Measurements from ENCODE around the gene PRSS21.

PRSS21 gene

DNA sequence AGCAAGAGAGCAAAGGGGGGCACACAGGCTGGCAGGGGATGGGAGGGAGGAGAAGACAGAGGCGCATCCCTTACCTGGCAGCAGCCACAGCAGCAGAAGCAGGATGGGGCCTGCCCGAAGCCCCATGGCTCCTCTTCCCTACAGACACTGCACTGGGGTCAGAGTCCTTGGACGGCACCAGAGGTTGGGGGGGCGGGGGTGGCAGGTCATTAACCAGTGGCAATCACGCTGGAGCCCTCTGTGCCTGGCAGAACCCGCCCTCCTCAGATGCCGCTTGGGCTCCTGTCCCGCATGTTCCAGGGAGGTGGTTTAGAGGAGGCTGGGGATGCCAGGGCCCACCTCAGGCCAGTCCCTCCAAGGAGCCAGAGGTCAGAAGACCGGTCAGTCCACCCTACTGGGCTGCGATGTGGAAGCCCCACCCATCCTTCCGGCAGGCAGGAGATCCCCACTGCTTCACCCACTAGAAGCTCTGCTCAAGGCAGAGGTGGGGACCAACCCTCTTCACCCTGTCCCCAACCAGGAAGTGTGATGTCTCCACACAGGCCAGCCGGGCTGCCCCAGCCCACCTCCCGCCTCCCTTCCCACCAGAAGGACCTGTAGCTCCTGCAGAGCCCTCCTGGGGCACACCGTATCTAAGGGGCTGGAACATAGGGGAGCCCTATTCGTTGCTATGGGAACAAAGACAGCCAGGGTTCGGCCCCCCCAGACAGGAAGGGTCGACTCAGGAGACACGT, 24.7 kb downstream of the PRSS21 start:
- WGBS = 89% methylated on average over 18 of the region's 18 CpGs
- H3K27me3 ChIP-seq (ENCODE audit: insufficient read depth, low read length) = no peaks in the 10 kb centered on the region
- no peak overlapping the region for H3K9ac ChIP-seq (ENCODE audit: low read depth, low read length)
- peaks cover 4% of the 10 kb centered on the region; the same call in 1 of the 2 replicates for H3K4me1 ChIP-seq (ENCODE audit: insufficient read depth, low read length)
- no peaks in the 10 kb centered on the region for H3K9me3 ChIP-seq (ENCODE audit: insufficient read depth, low read depth, low read length)
- no peak overlapping the region for H3K4me3 ChIP-seq (ENCODE audit: low read length)
- no peaks in the 10 kb centered on the region for H3K36me3 ChIP-seq (ENCODE audit: insufficient read depth, low read length)
- no peak overlapping the region for H3K27ac ChIP-seq (ENCODE audit: low read depth, low read length)

DNA sequence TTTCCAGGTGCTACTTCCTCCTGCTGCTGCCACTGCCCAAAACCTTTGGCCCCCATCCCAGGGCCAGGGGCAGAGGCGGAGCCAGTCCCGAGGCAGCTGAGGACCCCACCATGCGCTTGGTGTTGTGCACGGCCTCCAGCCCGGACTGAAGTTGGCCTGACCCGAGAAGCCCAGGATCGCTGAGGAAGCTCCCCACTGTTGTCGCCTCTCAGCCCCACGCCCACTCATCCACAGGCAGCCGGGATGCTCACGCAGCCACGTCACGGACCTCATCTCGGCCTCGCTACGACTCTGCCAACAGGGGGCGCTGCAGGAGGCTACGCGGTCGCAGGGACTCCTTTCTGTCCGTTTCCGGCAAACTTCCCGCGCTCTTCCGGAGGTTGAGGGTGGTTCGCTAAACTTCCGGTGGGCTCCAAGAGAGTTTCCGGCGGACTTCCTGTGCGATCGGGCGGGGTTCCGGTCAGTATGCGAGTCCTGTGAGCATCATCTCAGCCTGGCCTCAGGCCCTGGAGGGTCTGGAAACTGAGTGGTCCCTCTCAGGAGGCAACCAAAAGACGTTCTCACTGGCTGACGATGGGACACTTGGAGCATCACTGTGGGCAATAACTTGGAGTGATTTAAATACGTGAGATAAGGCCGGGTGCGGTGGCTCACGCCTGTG, 25.4 kb downstream of the PRSS21 start:
- Histone ChIP-seq H3K27me3 (ENCODE audit: insufficient read depth, low read length) (no peaks in the 10 kb centered on the region), H3K4me3 (ENCODE audit: low read length) (no peak overlapping the region), H3K4me1 (ENCODE audit: insufficient read depth, low read length) (peaks cover 4% of the 10 kb centered on the region; the same call in 1 of the 2 replicates), H3K9me3 (ENCODE audit: insufficient read depth, low read depth, low read length) (no peaks in the 10 kb centered on the region), H3K27ac (ENCODE audit: low read depth, low read length) (no peak overlapping the region), H3K9ac (ENCODE audit: low read depth, low read length) (no peak overlapping the region), H3K36me3 (ENCODE audit: insufficient read depth, low read length) (no peaks in the 10 kb centered on the region)
- 80% methylated on average over 40 of the region's 40 CpGs for WGBS

DNA sequence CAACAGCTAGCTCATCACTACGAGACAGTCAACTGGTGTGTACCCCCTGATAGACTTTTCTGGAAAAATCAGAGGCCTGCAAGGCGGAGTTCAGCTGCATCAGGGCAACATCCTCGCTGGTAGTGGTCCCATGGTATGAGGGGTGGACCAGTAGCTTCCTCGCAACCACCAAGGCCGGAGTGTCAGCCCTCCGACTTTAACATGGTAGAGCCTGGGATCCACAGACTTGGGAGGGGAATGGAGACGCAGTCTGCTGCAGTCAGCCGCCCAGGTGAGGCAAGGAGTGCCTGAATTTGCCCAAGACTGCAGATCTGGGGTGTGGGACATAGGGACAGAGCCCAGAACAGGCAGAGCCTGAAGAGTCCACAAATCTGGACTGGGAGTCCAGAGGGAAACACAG, 26.5 kb downstream of the PRSS21 start:
- Histone ChIP-seq H3K27ac (ENCODE audit: low read depth, low read length) (no peak overlapping the region), H3K36me3 (ENCODE audit: insufficient read depth, low read length) (no peaks in the 10 kb centered on the region), H3K4me1 (ENCODE audit: insufficient read depth, low read length) (peaks cover 4% of the 10 kb centered on the region; the same call in 1 of the 2 replicates), H3K9ac (ENCODE audit: low read depth, low read length) (no peak overlapping the region), H3K27me3 (ENCODE audit: insufficient read depth, low read length) (no peaks in the 10 kb centered on the region), H3K9me3 (ENCODE audit: insufficient read depth, low read depth, low read length) (no peaks in the 10 kb centered on the region), H3K4me3 (ENCODE audit: low read length) (no peak overlapping the region)
- WGBS = 87% methylated on average over 8 of the region's 8 CpGs

DNA sequence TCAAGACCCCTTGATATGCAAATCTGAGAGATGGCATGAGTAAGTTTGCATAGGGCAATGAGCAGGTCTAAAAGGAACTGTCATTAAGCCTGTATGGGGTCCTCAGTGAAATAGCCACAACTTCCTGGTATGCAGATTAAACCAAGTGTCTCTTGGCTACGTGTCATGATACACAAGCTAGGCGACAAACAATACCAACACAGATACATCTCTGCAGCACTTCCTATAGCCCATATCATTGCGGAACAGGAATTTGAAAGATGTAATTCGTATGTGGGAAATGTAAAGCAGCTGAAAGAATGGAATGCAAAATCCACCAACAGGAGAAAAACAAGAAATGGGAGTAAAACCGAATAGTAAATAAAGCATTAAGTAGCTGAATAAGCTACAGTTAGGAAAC, 28.1 kb downstream of the PRSS21 start:
- Histone ChIP-seq H3K9ac (ENCODE audit: low read depth, low read length) (no peak overlapping the region), H3K9me3 (ENCODE audit: insufficient read depth, low read depth, low read length) (no peaks in the 10 kb centered on the region), H3K27me3 (ENCODE audit: insufficient read depth, low read length) (0 out of 2 replicates have a peak, but pooled peaks cover 4% of the 10 kb centered on the region), H3K27ac (ENCODE audit: low read depth, low read length) (no peak overlapping the region), H3K36me3 (ENCODE audit: insufficient read depth, low read length) (no peaks in the 10 kb centered on the region), H3K4me1 (ENCODE audit: insufficient read depth, low read length) (peaks cover 4% of the 10 kb centered on the region; the same call in 1 of the 2 replicates), H3K4me3 (ENCODE audit: low read length) (no peak overlapping the region)
- WGBS = 64% methylated on average over 5 of the region's 5 CpGs

DNA sequence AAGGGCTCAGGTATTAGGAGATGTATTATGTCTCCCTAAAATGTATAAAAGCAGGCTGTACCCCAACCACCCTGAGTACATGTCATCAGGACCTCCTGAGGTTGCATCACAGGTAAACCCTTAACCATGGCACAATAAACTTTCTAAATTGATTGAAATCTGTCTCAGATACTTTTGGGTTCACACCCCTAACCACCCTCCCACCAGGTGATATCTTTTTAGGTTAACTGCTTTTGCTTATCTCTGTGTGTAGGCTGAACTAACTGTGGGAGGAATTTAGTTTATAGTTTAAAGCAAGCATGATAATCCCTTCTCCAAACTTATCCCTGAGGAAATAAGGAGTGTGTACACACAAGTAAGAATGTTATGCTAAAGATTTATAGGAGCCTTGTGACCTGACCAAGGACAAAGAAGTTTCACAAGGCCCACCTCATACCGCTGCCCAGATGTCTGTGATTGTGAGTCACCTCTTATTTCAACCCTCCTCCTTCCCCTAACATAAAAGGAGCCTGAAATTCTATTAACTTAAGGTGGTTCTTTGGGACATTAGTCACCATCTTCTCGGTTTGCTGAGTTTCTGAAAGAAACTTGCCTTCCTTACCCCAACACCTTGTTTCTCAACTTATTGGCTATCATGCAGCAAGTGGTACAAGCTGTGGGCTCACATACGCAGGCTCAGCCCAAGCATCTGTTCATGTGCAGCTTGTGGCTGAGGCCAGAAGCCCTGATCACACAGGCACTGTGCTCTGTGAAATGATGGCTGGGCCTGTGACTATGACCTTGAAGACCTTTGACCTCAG, 29.7 kb downstream of the PRSS21 start:
- no peaks in the 10 kb centered on the region for H3K9me3 ChIP-seq (ENCODE audit: insufficient read depth, low read depth, low read length)
- H3K9ac ChIP-seq (ENCODE audit: low read depth, low read length) = no peak overlapping the region
- H3K27ac ChIP-seq (ENCODE audit: low read depth, low read length) = no peak overlapping the region

DNA sequence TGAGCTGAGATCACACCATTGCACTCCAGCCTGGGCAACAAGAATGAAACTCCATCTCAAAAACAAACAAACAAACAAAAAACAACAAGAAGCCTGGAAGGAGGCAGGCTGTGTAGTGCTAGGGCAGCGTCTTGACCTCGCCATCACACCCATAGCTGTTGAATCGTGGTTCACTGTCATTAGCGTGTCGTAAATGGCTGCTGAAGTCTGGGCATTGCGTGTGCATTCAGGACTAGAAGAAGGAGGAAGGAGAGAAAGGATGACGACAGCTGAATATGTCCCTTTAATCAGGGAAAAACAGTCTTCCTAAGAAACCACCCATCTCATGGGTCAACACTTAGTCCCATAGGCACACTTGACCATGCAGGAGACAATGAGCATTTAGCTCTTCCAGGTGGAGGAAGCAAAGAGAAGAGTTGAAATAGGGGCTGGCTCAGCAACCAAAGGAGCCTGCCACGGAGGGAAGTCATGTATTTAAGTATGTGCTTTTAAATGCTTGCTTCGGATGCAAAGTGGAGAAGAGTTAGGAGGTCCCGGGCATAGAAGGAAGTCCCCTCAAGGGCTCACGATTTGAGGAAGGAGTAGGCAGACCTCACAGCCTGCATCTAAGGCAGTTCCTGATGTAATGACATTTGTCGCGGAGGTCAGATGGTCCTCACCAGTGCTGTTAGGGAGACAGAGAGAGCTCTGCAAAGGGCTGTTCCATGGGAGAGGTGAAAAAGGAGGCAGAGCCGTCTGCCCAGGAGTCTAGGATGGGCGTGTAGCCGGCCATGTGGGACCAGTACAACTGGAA, 32.1 kb downstream of the PRSS21 start:
- WGBS = 89% methylated on average over 16 of the region's 16 CpGs
- H3K4me3 ChIP-seq (ENCODE audit: low read length) = no peak overlapping the region
- peaks cover 6% of the 10 kb centered on the region; the same call in 1 of the 2 replicates for H3K27me3 ChIP-seq (ENCODE audit: insufficient read depth, low read length)
- no peak overlapping the region for H3K27ac ChIP-seq (ENCODE audit: low read depth, low read length)
- no peak overlapping the region for H3K9ac ChIP-seq (ENCODE audit: low read depth, low read length)
- peaks cover 4% of the 10 kb centered on the region; the same call in 1 of the 2 replicates for H3K4me1 ChIP-seq (ENCODE audit: insufficient read depth, low read length)
- H3K36me3 ChIP-seq (ENCODE audit: insufficient read depth, low read length) = no peaks in the 10 kb centered on the region
- H3K9me3 ChIP-seq (ENCODE audit: insufficient read depth, low read depth, low read length) = peaks cover 2% of the 10 kb centered on the region; the same call in 1 of the 2 replicates

More for the DNA sequence above, 29.7 kb downstream of the PRSS21 start:
- Histone ChIP-seq H3K4me3 (ENCODE audit: low read length) (no peak overlapping the region), H3K4me1 (ENCODE audit: insufficient read depth, low read length) (peaks cover 4% of the 10 kb centered on the region; the same call in 1 of the 2 replicates), H3K36me3 (ENCODE audit: insufficient read depth, low read length) (no peaks in the 10 kb centered on the region), H3K27me3 (ENCODE audit: insufficient read depth, low read length) (peaks cover 6% of the 10 kb centered on the region; the same call in 1 of the 2 replicates)
- 68% methylated on average over 3 of the region's 3 CpGs for WGBS

DNA sequence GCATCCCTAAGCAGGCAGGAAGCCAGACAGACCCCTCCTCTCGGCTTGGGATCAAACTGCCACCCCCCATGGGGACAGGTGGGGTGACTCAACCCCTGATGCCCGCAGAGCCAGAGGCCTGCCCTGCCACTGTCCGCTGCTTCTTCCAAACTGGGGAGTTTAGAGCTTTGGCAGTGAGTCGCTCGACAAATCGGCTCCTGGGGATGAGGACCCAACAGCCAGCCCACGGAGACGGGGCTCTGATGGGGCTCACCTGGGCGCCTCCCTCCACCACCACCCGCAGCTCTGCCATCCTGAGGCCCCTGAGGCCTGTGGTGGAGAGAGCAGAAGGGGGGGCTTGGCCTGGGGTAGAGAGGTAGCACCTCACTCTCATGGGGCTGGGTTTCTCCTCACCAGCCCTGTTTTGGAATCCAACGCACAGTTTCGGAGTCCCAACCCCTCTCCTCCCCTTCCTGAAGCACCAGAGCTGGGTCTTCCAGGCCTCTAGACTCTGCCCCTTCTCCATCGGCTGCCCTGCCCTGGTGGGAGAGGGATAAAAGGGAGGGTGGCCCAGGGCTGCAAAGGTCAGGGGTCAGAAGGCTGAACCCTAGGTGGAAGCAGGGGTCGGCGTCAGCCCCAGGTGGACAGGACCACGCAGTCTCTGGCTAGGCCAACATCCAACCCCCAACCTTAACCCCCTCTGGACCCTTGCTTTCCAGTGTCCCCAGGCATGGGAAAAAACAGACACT, 35.1 kb downstream of the PRSS21 start:
- H3K4me3 ChIP-seq (ENCODE audit: low read length) = no peak overlapping the region
- H3K4me1 ChIP-seq (ENCODE audit: insufficient read depth, low read length) = no peaks in the 10 kb centered on the region
- no peak overlapping the region for H3K9ac ChIP-seq (ENCODE audit: low read depth, low read length)
- H3K27me3 ChIP-seq (ENCODE audit: insufficient read depth, low read length) = peaks cover 7% of the 10 kb centered on the region; the same call in 1 of the 2 replicates
- no peak overlapping the region for H3K27ac ChIP-seq (ENCODE audit: low read depth, low read length)
- peaks cover 10% of the 10 kb centered on the region for H3K9me3 ChIP-seq (ENCODE audit: insufficient read depth, low read depth, low read length)
- H3K36me3 ChIP-seq (ENCODE audit: insufficient read depth, low read length) = no peaks in the 10 kb centered on the region
- 89% methylated on average over 15 of the region's 16 CpGs for WGBS

DNA sequence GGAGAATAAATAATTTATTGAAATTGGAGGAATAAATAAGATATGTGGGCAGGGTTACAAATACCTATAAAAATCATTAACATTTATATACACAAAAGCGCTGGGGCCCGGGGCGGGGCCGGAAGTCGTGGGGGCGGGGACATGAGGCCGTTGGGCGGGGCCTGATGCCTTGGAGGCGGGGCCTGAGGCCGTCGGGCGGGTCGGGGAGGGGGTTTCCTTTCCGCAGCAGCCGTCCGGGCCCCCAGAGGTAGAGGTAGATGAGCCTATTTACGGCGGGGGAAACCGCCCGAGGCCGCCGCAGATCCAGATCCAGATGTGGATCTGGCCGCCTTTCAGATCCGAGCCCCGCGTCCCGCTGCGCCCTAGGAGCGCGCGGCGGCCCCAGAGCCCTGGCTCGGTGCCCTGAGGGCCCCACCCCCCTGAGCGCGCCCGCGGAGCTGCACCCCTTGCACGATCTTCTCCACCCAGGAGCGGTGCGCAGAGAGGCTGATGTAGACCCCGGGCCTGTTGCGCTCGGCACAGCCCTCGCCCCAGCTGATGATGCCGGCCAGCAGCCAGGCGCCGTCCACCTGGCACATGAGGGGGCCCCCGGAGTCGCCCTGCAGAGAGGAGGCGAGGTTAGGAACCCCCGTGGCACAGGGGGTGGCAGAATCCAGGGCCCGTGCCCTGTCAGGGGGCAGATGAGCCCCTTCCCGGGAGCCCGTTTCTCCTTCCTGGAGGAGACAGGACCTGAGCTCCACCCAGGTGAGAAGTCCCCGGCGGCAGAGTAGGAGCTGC, 35.9 kb downstream of the PRSS21 start:
- Histone ChIP-seq H3K4me3 (ENCODE audit: low read length) (no peak overlapping the region), H3K4me1 (ENCODE audit: insufficient read depth, low read length) (no peaks in the 10 kb centered on the region), H3K9me3 (ENCODE audit: insufficient read depth, low read depth, low read length) (peaks cover 10% of the 10 kb centered on the region), H3K27ac (ENCODE audit: low read depth, low read length) (no peak overlapping the region), H3K9ac (ENCODE audit: low read depth, low read length) (no peak overlapping the region), H3K27me3 (ENCODE audit: insufficient read depth, low read length) (peaks cover 14% of the 10 kb centered on the region), H3K36me3 (ENCODE audit: insufficient read depth, low read length) (no peaks in the 10 kb centered on the region)
- 91% methylated on average over 56 of the region's 56 CpGs for WGBS

DNA sequence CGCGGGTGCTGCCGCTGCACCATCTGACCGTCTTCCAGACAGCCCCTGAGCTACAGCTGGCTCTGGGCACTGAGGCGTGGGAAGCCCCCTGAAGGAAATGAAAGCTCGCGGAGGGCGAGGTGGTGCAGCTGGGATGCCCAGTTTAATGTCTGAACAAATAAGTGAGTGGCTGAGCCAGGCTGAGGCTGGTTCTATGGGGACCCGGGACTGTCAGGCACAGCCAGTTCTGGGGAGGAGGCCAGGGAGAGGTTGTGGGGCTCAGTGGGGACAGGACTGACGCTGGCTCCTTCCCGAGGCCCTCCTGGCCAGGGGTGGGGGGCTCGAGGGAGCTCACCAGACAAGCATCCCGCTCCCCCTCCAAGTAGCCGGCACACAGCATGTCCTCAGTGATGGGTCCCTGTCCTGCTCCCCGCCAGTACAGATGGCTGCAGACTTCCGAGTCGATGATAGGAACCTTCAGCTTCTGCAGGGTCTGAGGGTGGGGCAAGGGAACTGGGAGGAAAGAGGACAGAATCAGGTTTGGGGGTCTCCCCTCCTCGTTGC, 36.6 kb downstream of the PRSS21 start:
- no peak overlapping the region for H3K4me3 ChIP-seq (ENCODE audit: low read length)
- H3K27me3 ChIP-seq (ENCODE audit: insufficient read depth, low read length) = peaks cover 21% of the 10 kb centered on the region
- H3K9ac ChIP-seq (ENCODE audit: low read depth, low read length) = no peak overlapping the region
- H3K36me3 ChIP-seq (ENCODE audit: insufficient read depth, low read length) = no peaks in the 10 kb centered on the region
- peaks cover 10% of the 10 kb centered on the region for H3K9me3 ChIP-seq (ENCODE audit: insufficient read depth, low read depth, low read length)
- H3K27ac ChIP-seq (ENCODE audit: low read depth, low read length) = no peak overlapping the region
- WGBS = 91% methylated on average over 18 of the region's 18 CpGs
- no peaks in the 10 kb centered on the region for H3K4me1 ChIP-seq (ENCODE audit: insufficient read depth, low read length)
